ENCODE measurements around the gene HMGXB4.
A peak's percentile ranks its signal among the peaks of the same experiment; 100 is the strongest.

HMGXB4 gene, protein sequence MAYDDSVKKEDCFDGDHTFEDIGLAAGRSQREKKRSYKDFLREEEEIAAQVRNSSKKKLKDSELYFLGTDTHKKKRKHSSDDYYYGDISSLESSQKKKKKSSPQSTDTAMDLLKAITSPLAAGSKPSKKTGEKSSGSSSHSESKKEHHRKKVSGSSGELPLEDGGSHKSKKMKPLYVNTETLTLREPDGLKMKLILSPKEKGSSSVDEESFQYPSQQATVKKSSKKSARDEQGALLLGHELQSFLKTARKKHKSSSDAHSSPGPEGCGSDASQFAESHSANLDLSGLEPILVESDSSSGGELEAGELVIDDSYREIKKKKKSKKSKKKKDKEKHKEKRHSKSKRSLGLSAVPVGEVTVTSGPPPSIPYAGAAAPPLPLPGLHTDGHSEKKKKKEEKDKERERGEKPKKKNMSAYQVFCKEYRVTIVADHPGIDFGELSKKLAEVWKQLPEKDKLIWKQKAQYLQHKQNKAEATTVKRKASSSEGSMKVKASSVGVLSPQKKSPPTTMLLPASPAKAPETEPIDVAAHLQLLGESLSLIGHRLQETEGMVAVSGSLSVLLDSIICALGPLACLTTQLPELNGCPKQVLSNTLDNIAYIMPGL

DNA sequence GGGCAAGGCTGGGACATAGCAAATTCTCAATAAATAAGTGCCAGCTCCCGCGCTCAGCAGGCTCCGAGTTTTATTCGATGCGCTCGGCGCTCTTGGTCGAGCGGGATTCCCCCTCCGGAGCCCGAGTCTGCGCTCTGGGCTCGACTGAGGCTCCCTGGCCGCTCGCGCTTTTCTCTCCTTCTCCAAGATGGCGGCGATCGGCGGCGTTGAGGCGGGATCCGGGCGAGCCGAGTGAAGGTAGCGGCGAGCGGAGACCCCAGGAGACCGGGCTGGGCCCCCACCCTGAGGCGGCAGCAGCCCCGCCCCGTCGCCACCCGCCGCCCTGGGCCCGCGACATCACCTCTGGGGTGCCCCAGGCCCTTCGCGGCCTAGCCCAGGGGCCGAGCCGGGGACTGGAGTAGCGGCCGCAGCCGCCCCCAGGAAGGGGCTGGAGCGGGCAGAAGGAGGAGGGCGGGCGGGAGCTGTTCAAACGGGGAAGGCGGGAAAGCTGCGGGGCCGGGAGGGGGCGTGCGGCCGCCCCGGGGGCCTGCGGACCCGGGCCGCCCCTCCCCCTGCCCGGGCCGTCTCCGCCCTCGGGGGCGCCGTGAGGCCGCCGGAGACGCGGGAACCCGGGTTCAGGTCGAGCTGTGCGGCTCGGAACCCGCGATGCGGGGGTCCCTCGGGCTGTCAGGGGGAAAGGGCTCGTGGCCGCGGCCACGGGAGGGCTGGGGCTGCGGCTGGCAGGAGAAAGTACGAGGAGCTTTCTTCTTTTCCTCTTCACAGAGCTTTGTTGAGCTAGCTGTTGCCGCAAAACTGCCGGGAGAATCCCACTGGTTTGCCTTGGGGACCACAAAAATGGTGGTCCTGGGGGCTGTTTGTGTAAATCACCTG, at the start of gene HMGXB4:
HMGXB4 (plus strand) TSS at position 173 of the 870 bp plus-strand sequence. CDS start 4,898 bp downstream, outside the sequence.
- Mint-ChIP-seq H3K4me1 (ENCODE audit: low read depth) (peaks cover 27% of the 10 kb centered on the region), H3K27me3 (no peaks in the 10 kb centered on the region), H3K4me3 (peak within 1 kb of the TSS; percentile 80), H3K36me3 (ENCODE audit: low read depth) (peaks cover 21% of the 10 kb centered on the region), H3K27ac (peak within 1 kb of the TSS; percentile 76), H3K9me3 (no peaks in the 10 kb centered on the region)
- intact Hi-C loops (cut with micrococcal nuclease), result loop anchor here (2.0 kb wide), 1 partner anchor 73 kb away; no protein-coding TSS in a partner anchor

DNA sequence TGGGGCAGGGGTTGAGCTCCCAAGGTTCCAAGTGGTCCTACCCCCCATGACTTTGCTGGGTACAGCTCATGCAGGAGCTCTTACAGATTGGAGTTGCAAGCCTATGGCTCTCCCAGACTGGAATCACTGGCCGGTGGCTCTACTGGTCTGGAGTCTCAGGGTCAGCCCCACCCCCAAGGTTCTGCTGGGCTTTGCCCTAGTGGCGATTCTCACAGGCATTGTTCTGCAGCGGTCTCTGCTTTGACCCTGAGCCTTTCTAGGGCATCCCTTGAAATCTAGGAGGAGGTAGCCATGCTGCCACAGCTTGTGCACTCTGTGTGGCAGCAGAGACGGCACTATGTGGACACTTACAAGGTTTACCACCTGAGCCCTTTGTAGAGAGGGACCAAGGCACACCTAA, 49.3 kb upstream of the HMGXB4 start:
- H3K27ac Mint-ChIP-seq, result no peak overlapping the region
- no peaks in the 10 kb centered on the region for H3K36me3 Mint-ChIP-seq (ENCODE audit: low read depth)
- no peaks in the 10 kb centered on the region for H3K9me3 Mint-ChIP-seq
- peaks cover 8% of the 10 kb centered on the region for H3K27me3 Mint-ChIP-seq
- H3K4me3 Mint-ChIP-seq, result no peak overlapping the region
- intact Hi-C loops (cut with micrococcal nuclease), result no loop called here
- no peaks in the 10 kb centered on the region for H3K4me1 Mint-ChIP-seq (ENCODE audit: low read depth)

DNA sequence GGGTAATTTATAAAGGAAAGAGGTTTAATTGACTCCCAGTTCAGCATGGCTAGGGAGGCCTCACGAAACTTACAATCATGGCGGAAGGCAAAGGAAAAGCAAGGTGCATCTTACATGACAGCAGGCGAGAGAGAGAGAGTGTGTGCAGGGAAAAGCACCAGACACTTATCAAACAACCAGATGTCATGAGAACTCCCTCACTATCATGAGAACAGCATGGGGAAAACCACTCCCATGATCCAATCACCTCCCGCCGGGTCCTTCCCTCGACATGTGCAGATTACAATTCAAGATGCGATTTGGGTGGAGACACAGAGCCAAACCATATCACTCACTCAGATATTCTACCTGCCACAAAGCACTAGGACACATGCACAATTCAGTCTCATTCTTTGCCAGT, 48.1 kb upstream of the HMGXB4 start:
- intact Hi-C loops (cut with micrococcal nuclease), result no loop called here
- Mint-ChIP-seq H3K4me1 (ENCODE audit: low read depth) (no peaks in the 10 kb centered on the region), H3K9me3 (peaks cover 7% of the 10 kb centered on the region), H3K27me3 (peaks cover 10% of the 10 kb centered on the region), H3K36me3 (ENCODE audit: low read depth) (no peaks in the 10 kb centered on the region), H3K27ac (no peak overlapping the region), H3K4me3 (no peak overlapping the region)

DNA sequence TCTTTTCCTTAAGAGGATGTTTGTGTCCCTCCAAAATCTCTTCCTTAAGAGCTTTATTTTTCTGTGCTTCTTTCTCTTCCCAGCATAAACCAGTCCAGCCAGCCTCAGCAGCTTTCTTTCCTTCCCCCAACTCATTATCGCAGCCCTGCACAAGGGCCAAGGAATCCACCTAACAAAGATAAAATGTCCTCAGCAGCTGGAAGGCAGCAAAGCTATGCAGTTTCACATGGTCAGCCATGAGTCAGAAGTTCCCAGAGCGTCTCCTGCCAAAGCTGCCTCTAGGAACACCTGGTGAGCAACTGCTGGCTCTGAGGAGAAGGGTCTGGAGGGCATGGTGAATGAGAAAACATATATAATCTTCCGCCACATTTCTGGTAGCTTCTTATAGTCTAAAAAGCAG, 45.3 kb upstream of the HMGXB4 start:
- no peak overlapping the region for H3K4me3 Mint-ChIP-seq
- intact Hi-C loops (cut with micrococcal nuclease), result no loop called here
- H3K27ac Mint-ChIP-seq, result no peak overlapping the region
- no peaks in the 10 kb centered on the region for H3K36me3 Mint-ChIP-seq (ENCODE audit: low read depth)
- H3K4me1 Mint-ChIP-seq (ENCODE audit: low read depth), result no peaks in the 10 kb centered on the region
- H3K27me3 Mint-ChIP-seq, result peaks cover 10% of the 10 kb centered on the region
- H3K9me3 Mint-ChIP-seq, result peaks cover 8% of the 10 kb centered on the region

DNA sequence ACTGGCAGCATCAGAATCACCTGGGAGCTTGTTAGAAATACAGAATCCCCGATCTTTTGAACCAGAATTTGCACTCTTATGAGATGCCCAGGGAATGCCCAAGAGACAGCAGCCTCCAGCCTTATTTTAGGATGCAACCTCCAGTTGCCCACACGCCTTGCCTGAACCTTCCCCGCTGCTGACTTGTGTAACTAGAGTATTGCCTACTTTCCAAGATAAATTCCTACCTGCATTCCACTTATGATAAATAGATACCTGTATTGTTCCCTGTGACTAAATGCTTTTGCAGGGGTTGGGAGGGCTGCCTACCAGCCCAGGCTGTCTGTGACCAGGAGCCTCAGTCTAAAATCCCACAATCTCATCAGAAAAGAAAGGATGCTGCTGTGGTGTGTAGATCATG, 44.3 kb upstream of the HMGXB4 start:
- no peaks in the 10 kb centered on the region for H3K4me1 Mint-ChIP-seq (ENCODE audit: low read depth)
- intact Hi-C loops (cut with micrococcal nuclease), result no loop called here
- H3K36me3 Mint-ChIP-seq (ENCODE audit: low read depth), result no peaks in the 10 kb centered on the region
- H3K27ac Mint-ChIP-seq, result no peak overlapping the region
- H3K27me3 Mint-ChIP-seq, result peaks cover 10% of the 10 kb centered on the region
- H3K9me3 Mint-ChIP-seq, result peaks cover 8% of the 10 kb centered on the region
- H3K4me3 Mint-ChIP-seq, result no peak overlapping the region

DNA sequence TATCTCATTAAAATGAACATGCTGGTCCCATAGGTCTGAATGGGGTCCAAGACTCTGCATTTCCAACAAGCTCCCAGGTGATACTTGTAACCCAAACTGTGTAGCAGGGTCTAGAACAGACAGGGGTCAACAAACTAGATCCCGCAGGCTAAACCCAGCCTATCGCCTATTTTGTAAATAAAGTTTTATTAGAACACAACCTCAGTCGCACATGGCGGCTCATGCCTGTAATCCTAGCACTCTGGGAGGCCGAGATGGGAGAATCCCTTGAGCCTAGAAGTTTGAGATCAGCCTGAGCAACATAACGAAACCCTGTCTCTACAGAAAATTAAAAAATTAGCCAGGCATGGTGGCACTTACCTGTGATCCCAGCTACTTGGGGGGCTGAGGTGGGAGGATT, 42.3 kb upstream of the HMGXB4 start:
- H3K27ac Mint-ChIP-seq, result no peak overlapping the region
- peaks cover 11% of the 10 kb centered on the region for H3K27me3 Mint-ChIP-seq
- no peak overlapping the region for H3K4me3 Mint-ChIP-seq
- intact Hi-C loops (cut with micrococcal nuclease), result no loop called here
- peaks cover 8% of the 10 kb centered on the region for H3K9me3 Mint-ChIP-seq
- no peaks in the 10 kb centered on the region for H3K36me3 Mint-ChIP-seq (ENCODE audit: low read depth)
- H3K4me1 Mint-ChIP-seq (ENCODE audit: low read depth), result no peaks in the 10 kb centered on the region

DNA sequence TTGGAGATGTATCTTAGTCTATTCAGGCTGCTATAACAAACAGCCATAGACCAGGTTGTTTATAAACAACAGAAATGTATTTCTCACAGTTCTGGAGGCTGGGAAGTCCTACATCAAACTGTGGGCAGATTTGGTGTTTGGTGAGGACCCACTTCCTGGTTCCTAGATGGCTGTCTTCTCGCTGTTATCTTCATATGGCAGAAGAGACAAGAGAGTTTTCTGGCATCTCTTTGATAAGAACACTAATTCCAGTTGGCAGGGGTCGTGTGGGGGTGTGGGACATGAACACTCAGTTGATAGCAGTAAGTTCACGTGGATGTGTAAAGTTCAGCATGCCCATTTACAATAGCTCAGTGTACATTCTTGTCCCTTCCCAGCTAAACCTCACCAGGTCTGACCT, 41.3 kb upstream of the HMGXB4 start:
- Mint-ChIP-seq H3K4me3 (no peak overlapping the region), H3K27ac (no peak overlapping the region), H3K27me3 (peaks cover 11% of the 10 kb centered on the region), H3K9me3 (peaks cover 8% of the 10 kb centered on the region), H3K36me3 (ENCODE audit: low read depth) (no peaks in the 10 kb centered on the region), H3K4me1 (ENCODE audit: low read depth) (no peaks in the 10 kb centered on the region)
- intact Hi-C loops (cut with micrococcal nuclease), result no loop called here

DNA sequence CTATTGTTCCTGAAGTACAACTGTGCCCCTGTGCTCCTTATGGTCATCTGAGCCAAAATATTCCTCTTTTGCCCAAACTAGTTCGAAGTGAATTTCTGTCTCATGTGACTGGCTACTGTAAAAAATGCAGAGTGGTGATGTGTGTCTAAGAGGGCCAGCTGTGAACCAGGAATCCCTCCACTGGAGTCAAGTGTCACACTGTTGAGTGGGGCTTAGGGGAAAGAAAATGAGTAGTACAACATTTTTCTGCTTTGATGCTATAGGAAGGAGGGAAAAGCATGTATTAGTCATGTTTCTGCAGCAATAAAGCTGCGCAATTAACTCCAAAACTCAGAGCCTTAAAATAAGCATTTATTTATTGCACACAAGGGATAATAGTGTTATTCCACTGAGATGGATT, 39.8 kb upstream of the HMGXB4 start:
- Mint-ChIP-seq H3K27me3 (peaks cover 10% of the 10 kb centered on the region), H3K4me3 (no peak overlapping the region), H3K27ac (no peak overlapping the region), H3K9me3 (peaks cover 8% of the 10 kb centered on the region), H3K4me1 (ENCODE audit: low read depth) (no peaks in the 10 kb centered on the region), H3K36me3 (ENCODE audit: low read depth) (no peaks in the 10 kb centered on the region)
- intact Hi-C loops (cut with micrococcal nuclease), result no loop called here

DNA sequence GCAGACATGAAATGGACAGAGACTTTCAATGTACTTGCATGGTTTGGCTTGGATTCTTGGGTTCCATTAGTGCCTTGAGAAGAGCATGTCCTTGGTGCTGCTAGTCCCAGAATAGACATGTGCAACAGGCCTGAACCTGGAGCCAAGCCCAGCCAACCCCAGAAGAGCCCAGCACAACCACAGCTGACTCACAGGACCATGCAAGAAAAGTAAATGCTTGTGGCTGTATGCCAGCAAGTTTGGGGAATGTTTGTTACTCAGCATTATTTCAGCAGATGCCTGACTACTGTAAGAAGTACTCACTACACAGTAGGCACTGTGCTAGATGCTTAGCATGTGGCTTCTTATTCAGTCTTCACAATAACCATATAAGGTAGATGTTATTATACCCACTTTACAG, 39.2 kb upstream of the HMGXB4 start:
- Mint-ChIP-seq H3K27ac (no peak overlapping the region), H3K27me3 (peaks cover 5% of the 10 kb centered on the region), H3K4me1 (ENCODE audit: low read depth) (no peaks in the 10 kb centered on the region), H3K9me3 (peaks cover 8% of the 10 kb centered on the region), H3K4me3 (no peak overlapping the region), H3K36me3 (ENCODE audit: low read depth) (no peaks in the 10 kb centered on the region)
- intact Hi-C loops (cut with micrococcal nuclease), result no loop called here

DNA sequence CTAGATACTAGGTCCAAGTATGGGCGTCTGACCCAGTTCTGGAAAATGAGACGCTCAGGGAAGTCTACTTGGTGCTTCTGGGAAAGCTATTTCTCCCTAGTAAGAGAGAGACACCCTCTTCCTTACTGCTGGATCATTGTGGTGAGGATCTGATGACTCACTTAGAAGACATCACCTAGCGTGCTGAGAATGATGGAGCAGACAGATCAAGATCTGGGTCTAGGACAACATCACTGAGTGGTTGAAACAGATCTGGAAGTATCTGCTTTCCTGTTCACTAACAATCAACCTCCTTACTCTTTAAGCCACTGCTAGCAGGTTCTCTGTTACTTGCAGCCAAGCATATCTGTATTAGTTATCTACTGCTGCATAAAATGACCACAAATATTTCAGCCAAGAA, 38.3 kb upstream of the HMGXB4 start:
- intact Hi-C loops (cut with micrococcal nuclease), result no loop called here
- Mint-ChIP-seq H3K4me3 (no peak overlapping the region), H3K27me3 (peaks cover 3% of the 10 kb centered on the region), H3K4me1 (ENCODE audit: low read depth) (no peaks in the 10 kb centered on the region), H3K36me3 (ENCODE audit: low read depth) (no peaks in the 10 kb centered on the region), H3K9me3 (peaks cover 3% of the 10 kb centered on the region), H3K27ac (no peak overlapping the region)

DNA sequence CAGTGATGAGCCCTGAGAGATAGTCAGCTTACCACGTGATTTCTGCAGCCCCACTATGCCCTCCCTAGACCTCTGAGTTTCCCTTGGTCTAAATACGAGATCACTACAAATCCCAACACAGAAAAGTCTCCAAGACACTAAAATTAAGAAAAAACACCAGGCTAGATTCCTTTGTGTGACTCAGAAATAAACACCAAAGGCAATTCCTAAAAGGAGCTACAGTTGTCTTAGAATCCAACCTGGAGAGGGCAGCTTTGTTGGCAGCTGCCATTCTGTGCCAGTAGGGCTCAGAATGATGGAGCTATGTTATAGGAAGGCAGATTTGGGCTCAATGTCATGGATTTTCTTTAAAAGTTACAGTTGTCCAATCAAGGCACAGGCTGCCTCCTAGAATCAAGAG, 37.1 kb upstream of the HMGXB4 start:
- Mint-ChIP-seq H3K4me1 (ENCODE audit: low read depth) (no peaks in the 10 kb centered on the region), H3K4me3 (no peak overlapping the region), H3K9me3 (no peaks in the 10 kb centered on the region), H3K27me3 (peaks cover 7% of the 10 kb centered on the region), H3K36me3 (ENCODE audit: low read depth) (no peaks in the 10 kb centered on the region), H3K27ac (no peak overlapping the region)
- intact Hi-C loops (cut with micrococcal nuclease), result no loop called here

DNA sequence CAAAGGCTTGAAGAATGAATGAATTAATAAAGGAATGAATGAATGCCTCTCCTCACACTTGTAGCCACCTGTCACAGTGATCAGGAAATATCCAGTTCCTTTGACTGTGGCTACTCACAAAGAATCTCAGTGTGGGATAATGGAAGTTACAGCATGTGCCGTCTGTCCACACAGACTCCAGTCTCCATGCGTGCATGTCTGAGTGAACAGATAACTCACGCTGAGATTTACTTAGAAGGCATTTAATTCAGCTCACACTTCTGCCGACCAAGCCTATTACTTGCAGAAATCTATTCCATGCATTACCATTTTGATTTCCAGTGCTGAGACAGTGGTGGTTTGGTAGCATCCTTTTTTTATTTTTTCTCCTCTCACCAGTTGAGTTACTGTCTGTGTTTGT, 32.3 kb upstream of the HMGXB4 start:
- H3K27me3 Mint-ChIP-seq, result peaks cover 10% of the 10 kb centered on the region
- no peaks in the 10 kb centered on the region for H3K36me3 Mint-ChIP-seq (ENCODE audit: low read depth)
- no peak overlapping the region for H3K27ac Mint-ChIP-seq
- peaks cover 12% of the 10 kb centered on the region for H3K4me1 Mint-ChIP-seq (ENCODE audit: low read depth)
- intact Hi-C loops (cut with micrococcal nuclease), result no loop called here
- H3K4me3 Mint-ChIP-seq, result no peak overlapping the region
- H3K9me3 Mint-ChIP-seq, result no peaks in the 10 kb centered on the region

DNA sequence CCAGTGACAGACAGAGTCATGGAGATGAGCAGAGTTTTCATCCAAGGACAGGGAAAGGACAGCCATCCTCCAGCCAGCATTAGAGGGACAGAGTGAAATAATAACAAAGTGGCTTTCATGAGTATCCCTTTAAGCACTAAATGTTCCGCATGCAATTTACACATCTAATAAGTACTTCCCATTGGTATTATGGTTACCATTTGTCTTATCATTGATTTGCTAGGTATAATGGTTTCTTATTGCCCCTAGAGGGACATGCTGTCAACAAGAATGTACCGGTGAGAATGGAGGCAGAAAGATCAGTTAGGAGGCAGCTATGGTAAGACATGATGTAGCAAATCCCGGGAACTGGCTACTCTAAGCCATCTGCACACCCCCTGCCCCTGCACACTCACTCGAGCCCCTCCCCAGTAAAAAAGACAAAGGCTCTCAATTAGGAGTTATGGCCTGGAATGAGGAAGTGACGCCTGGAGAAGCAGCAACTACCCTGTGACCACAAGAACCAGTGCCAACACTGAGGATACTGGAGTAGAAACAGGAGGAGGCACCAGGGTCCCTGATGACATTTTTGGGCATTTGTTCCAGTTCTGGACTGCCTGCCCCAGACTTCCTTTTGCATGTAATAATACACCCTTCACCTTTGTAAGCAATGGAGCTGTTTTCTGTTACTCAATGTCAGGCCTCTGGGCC, 30.2 kb upstream of the HMGXB4 start:
- Mint-ChIP-seq H3K36me3 (ENCODE audit: low read depth) (no peaks in the 10 kb centered on the region), H3K4me3 (no peak overlapping the region), H3K27me3 (peaks cover 14% of the 10 kb centered on the region), H3K27ac (no peak overlapping the region), H3K9me3 (no peaks in the 10 kb centered on the region), H3K4me1 (ENCODE audit: low read depth) (peaks cover 12% of the 10 kb centered on the region)
- intact Hi-C loops (cut with micrococcal nuclease), result no loop called here

Measured in dendritic cell treated with granulocyte-macrophage colony-stimulating factor and Interleukin-4, amounts not matched to agents 40 ng/mL and 50 ng/mL, for 4 days (primary cell).